Measurements from ENCODE around the gene HSPA4.

- TF ChIP-seq CTCF (IDR thresholded peaks at IDR 0.05) = no peak
- TF ChIP-seq EZH2 (IDR thresholded peaks at IDR 0.05; ENCODE audit: borderline replicate concordance, insufficient read depth, low read depth, low read length, poor library complexity, severe bottlenecking) = no peak
Measured at GRCh38 chr5:133051542-133052316, at the start of gene HSPA4.

All from B cell (primary cell).